ENCODE results near the gene SRGAP2C.
A peak's percentile ranks its signal among the peaks of the same experiment; 100 is the strongest.
"Not testable (repeated sequence)": the region's sequence is repeated elsewhere in the genome, so short reads cannot be mapped to it uniquely, and the experiment has no call there.

GRCh38 chr1:121148489-121149190 lies 36.1 kb upstream of the SRGAP2C start:
- TF ChIP-seq CTCF (IDR thresholded peaks at IDR 0.05), result peak in 3 of 12 donors; percentile 22 to 38 (median 25)
- TF ChIP-seq POLR2A (IDR thresholded peaks at IDR 0.05), result not testable (repeated sequence)
